ENCODE results near the gene SYNJ2BP.

DNA sequence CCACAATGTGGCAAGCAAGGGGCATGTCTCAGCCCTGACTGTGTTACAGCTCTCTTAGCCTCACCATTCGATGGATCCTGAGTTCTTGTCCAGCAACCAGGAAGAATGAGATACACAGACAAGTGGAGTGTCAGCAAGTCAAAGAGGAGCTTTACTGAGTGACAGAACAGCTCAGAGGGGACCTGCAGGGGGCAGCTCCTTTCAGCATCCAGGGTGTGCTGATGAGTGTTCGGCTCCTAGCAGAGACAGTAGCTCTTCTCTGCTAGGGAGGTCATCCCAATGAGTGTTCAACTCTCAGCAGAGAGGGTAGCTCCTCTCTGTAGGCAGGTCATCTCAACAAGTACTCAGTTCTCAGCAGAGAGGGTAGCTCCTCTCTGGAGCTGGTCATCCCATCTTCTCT, 19.1 kb downstream of the SYNJ2BP start:
- TF ChIP-seq ZFAT (CRISPR knock-in tag; conservative IDR thresholded peaks at IDR 0.05) = no peak
- TF ChIP-seq POLR2A (IDR thresholded peaks at IDR 0.05; ENCODE audit: insufficient read depth in 1 of 2, low read depth in 2 of 2, low read length in 2 of 2) = no peak
- TF ChIP-seq CTCF (CRISPR knock-in tag; IDR thresholded peaks at IDR 0.05) = peak; percentile 35
- no peak for TF ChIP-seq ZIK1 (CRISPR knock-in tag; IDR thresholded peaks at IDR 0.05; ENCODE audit: borderline replicate concordance, low read depth)
- TF ChIP-seq, protein P1, sequence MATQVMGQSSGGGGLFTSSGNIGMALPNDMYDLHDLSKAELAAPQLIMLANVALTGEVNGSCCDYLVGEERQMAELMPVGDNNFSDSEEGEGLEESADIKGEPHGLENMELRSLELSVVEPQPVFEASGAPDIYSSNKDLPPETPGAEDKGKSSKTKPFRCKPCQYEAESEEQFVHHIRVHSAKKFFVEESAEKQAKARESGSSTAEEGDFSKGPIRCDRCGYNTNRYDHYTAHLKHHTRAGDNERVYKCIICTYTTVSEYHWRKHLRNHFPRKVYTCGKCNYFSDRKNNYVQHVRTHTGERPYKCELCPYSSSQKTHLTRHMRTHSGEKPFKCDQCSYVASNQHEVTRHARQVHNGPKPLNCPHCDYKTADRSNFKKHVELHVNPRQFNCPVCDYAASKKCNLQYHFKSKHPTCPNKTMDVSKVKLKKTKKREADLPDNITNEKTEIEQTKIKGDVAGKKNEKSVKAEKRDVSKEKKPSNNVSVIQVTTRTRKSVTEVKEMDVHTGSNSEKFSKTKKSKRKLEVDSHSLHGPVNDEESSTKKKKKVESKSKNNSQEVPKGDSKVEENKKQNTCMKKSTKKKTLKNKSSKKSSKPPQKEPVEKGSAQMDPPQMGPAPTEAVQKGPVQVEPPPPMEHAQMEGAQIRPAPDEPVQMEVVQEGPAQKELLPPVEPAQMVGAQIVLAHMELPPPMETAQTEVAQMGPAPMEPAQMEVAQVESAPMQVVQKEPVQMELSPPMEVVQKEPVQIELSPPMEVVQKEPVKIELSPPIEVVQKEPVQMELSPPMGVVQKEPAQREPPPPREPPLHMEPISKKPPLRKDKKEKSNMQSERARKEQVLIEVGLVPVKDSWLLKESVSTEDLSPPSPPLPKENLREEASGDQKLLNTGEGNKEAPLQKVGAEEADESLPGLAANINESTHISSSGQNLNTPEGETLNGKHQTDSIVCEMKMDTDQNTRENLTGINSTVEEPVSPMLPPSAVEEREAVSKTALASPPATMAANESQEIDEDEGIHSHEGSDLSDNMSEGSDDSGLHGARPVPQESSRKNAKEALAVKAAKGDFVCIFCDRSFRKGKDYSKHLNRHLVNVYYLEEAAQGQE (IDR thresholded peaks at IDR 0.05; ENCODE audit: borderline replicate concordance in 1 of 2, low read depth in 1 of 2, low read length in 2 of 2) = no peak
- TF ChIP-seq TCF12 (IDR thresholded peaks at IDR 0.05) = no peak
- no peak for TF ChIP-seq TCF12 (CRISPR knock-in tag; IDR thresholded peaks at IDR 0.05)
- no peak for TF ChIP-seq SMAD3 (CRISPR knock-in tag; IDR thresholded peaks at IDR 0.05)
- TF ChIP-seq HDAC2 (CRISPR knock-in tag; IDR thresholded peaks at IDR 0.05) = no peak

Data from HepG2 (cell line).